Measurements from ENCODE around the gene POLG.

DNA sequence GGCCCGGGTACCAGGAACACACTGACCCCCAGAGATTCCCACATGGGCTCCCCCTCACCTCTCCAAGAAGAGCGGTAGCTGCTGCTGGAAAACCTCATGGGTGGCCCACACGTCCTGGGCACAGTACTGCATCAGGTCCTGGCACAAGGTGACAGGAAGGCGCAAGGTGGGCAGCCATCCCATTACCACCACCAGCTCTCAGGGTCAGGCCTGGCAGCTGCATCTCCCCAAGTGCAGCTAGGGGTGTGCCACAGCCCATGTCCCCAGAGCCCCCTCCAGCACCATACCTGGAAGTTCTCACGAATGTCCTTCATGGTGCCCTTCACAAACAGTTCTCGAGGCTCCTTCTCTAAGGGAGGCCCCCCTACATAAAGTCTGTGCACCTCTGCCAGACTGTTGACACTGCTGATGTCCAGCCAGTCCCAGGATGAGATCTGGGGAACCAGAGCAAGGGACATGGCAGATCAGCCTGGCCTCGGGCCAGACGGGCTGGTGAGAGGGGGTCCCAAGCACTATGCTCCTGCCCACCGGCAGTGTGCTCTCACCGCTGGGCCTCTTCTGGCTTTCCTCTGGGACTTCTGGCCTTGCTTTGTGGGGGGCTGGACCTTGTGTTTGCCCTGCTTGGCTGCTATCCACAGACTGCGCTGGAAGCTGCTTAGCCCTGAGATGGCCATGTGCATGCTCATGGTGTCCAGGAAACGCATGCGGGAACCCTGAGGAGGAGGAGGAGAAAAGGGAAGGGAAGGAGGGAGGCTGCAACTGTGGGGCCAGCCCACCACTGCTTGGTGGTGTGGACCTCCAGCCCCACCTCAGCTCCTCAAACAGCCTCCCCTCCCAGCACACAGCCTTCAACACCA is 6.0 kb downstream of the POLG start:
- TF ChIP-seq, protein P1, sequence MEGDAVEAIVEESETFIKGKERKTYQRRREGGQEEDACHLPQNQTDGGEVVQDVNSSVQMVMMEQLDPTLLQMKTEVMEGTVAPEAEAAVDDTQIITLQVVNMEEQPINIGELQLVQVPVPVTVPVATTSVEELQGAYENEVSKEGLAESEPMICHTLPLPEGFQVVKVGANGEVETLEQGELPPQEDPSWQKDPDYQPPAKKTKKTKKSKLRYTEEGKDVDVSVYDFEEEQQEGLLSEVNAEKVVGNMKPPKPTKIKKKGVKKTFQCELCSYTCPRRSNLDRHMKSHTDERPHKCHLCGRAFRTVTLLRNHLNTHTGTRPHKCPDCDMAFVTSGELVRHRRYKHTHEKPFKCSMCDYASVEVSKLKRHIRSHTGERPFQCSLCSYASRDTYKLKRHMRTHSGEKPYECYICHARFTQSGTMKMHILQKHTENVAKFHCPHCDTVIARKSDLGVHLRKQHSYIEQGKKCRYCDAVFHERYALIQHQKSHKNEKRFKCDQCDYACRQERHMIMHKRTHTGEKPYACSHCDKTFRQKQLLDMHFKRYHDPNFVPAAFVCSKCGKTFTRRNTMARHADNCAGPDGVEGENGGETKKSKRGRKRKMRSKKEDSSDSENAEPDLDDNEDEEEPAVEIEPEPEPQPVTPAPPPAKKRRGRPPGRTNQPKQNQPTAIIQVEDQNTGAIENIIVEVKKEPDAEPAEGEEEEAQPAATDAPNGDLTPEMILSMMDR (IDR thresholded peaks at IDR 0.05), result no peak
- no peak for TF ChIP-seq POLR2A (IDR thresholded peaks at IDR 0.05)
